ENCODE results near the gene KLHL6. TPM values are rescaled to one million over a fixed set of nuclear protein-coding genes. Genes with fewer than 3 reads are reported as not detected.
"Not testable (repeated sequence)": the region's sequence is repeated elsewhere in the genome, so short reads cannot be mapped to it uniquely, and the experiment has no call there.

The KLHL6 gene
- 1 to 10 TPM in 2 of 3 donors, under 1 TPM in 1; 0.94 to 1.2 (median 1.2) TPM for polyA plus RNA-seq (ENCODE audit: insufficient read length in 3 of 3)

GRCh38 chr3:183555541-183556081 lies at the start of gene KLHL6:
Gene KLHL6 (minus strand): TSS chr3:183555706. CDS start chr3:183555653, 53 bp downstream.
- no peak for DNase-seq (ENCODE audit: low read depth in 3 of 3, low spot score in 2 of 3)

- no peak for DNase-seq (ENCODE audit: low read depth in 3 of 3, low spot score in 2 of 3)
These were observed 42.5 kb upstream of the KLHL6 start for GRCh38 chr3:183597959-183598358.

- no peak for DNase-seq (ENCODE audit: low read depth in 3 of 3, low spot score in 2 of 3)
These were observed 39.1 kb upstream of the KLHL6 start for GRCh38 chr3:183594636-183595035.

- no peak for DNase-seq (ENCODE audit: low read depth in 3 of 3, low spot score in 2 of 3)
These were observed 37.3 kb upstream of the KLHL6 start for GRCh38 chr3:183592821-183593220.

- no peak for DNase-seq (ENCODE audit: low read depth in 3 of 3, low spot score in 2 of 3)
These were observed 36.5 kb upstream of the KLHL6 start for GRCh38 chr3:183591881-183592521.

GRCh38 chr3:183590442-183590841 lies 34.9 kb upstream of the KLHL6 start:
- DNase-seq (ENCODE audit: low read depth in 3 of 3, low spot score in 2 of 3) = no peak

GRCh38 chr3:183587336-183587735 lies 31.8 kb upstream of the KLHL6 start:
- DNase-seq (ENCODE audit: low read depth in 3 of 3, low spot score in 2 of 3) = no peak

- DNase-seq (ENCODE audit: low read depth in 3 of 3, low spot score in 2 of 3) = no peak
These were observed 31.0 kb upstream of the KLHL6 start for GRCh38 chr3:183586477-183586876.

- DNase-seq (ENCODE audit: low read depth in 3 of 3, low spot score in 2 of 3) = no peak
These were observed 29.4 kb upstream of the KLHL6 start for GRCh38 chr3:183584914-183585280.

GRCh38 chr3:183584246-183584913 lies 28.9 kb upstream of the KLHL6 start:
- peak; percentile 47 to 53 (median 51) for DNase-seq (ENCODE audit: low read depth in 3 of 3, low spot score in 2 of 3)

GRCh38 chr3:183583331-183584245 lies 28.1 kb upstream of the KLHL6 start:
- DNase-seq (ENCODE audit: low read depth in 3 of 3, low spot score in 2 of 3) = no peak

- DNase-seq (ENCODE audit: low read depth in 3 of 3, low spot score in 2 of 3) = no peak
These were observed 26.7 kb upstream of the KLHL6 start for GRCh38 chr3:183582161-183582560.

GRCh38 chr3:183581496-183582155 lies 26.1 kb upstream of the KLHL6 start:
- DNase-seq (ENCODE audit: low read depth in 3 of 3, low spot score in 2 of 3) = no peak

- DNase-seq (ENCODE audit: low read depth in 3 of 3, low spot score in 2 of 3) = no peak
These were observed 24.7 kb upstream of the KLHL6 start for GRCh38 chr3:183579967-183580900.

- no peak for DNase-seq (ENCODE audit: low read depth in 3 of 3, low spot score in 2 of 3)
These were observed 22.7 kb upstream of the KLHL6 start for GRCh38 chr3:183578179-183578578.

- DNase-seq (ENCODE audit: low read depth in 3 of 3, low spot score in 2 of 3) = no peak
These were observed 21.8 kb upstream of the KLHL6 start for GRCh38 chr3:183577346-183577745.

GRCh38 chr3:183576487-183577107 lies 21.1 kb upstream of the KLHL6 start:
- DNase-seq (ENCODE audit: low read depth in 3 of 3, low spot score in 2 of 3) = no peak

GRCh38 chr3:183572935-183573334 lies 17.4 kb upstream of the KLHL6 start:
- DNase-seq (ENCODE audit: low read depth in 3 of 3, low spot score in 2 of 3) = no peak

- DNase-seq (ENCODE audit: low read depth in 3 of 3, low spot score in 2 of 3) = not testable (repeated sequence)
These were observed 14.7 kb upstream of the KLHL6 start for GRCh38 chr3:183570191-183570590.

Measured in right renal cortex interstitium (tissue), 3 donors.